WTC11 (cell line): ENCODE data around the gene GAL3ST3. TPM values are rescaled to one million over a fixed set of nuclear protein-coding genes. Genes with fewer than 3 reads are reported as not detected.

Source experiments
- ATAC-seq: fragments of 200-7000 bp; cut with Tn5 transposase; 2 replicates; pipeline ENCODE4 v1.10.0; 2021; ENCODE audit warnings: mild to moderate bottlenecking, moderate library complexity
- CTCF ChIA-PET: fragments of 300-600 bp; sonication (Branson Sonifier 250); formaldehyde crosslinking; loops from one replicate; lab custom pipeline; 2021; ENCODE audit warnings: antibody characterized with exemption; lab: Charles Lee
- POLR2A ChIA-PET: fragments of 350-600 bp; sonication (Branson Sonifier 250); formaldehyde crosslinking; loops from one replicate; lab custom pipeline; 2021; ENCODE audit warnings: antibody characterized with exemption; lab: Charles Lee
- DNase-seq: peaks from one replicate; pipeline ENCODE4 v3.0.0; 2021; ENCODE audit warnings: low spot score
- H3K27ac Mint-ChIP-seq: 2 replicates; pipeline ENCODE4 v1.8.0; 2021; ENCODE audit warnings: mixed read lengths
- H3K27me3 Mint-ChIP-seq: 2 replicates; pipeline ENCODE4 v1.8.0; 2021; ENCODE audit warnings: low read depth, mild to moderate bottlenecking, moderate library complexity, mixed read lengths
- H3K36me3 Mint-ChIP-seq: 2 replicates; pipeline ENCODE4 v1.8.0; 2021; ENCODE audit warnings: mixed read lengths
- H3K4me1 Mint-ChIP-seq: 2 replicates; pipeline ENCODE4 v1.8.0; 2022; ENCODE audit warnings: mixed read lengths
- H3K4me3 Mint-ChIP-seq: 2 replicates; pipeline ENCODE4 v1.8.0; 2021; ENCODE audit warnings: mild to moderate bottlenecking, moderate library complexity, mixed read lengths
- H3K9me3 Mint-ChIP-seq: 2 replicates; pipeline ENCODE4 v1.8.0; 2021; ENCODE audit warnings: mixed read lengths
- CBFB ChIP-seq: sonication (generic); formaldehyde crosslinking; IDR thresholded peaks from 2 replicates; pipeline ENCODE4 v1.8.1; 2022; ENCODE audit warnings: mild to moderate bottlenecking, low read depth, missing genetic modification reagents
- ELF4 ChIP-seq: sonication (generic); formaldehyde crosslinking; IDR thresholded peaks from 2 replicates; pipeline ENCODE4 v1.8.1; 2022; ENCODE audit warnings: low read depth, mild to moderate bottlenecking, moderate library complexity, missing genetic modification reagents
- ETV6 ChIP-seq: sonication (generic); formaldehyde crosslinking; IDR thresholded peaks from 2 replicates; pipeline ENCODE4 v1.8.1; 2022; ENCODE audit warnings: mild to moderate bottlenecking, missing genetic modification reagents
- FOXJ3 ChIP-seq: sonication (generic); formaldehyde crosslinking; IDR thresholded peaks from 2 replicates; pipeline ENCODE4 v1.9.0; 2021; ENCODE audit warnings: missing genetic modification reagents, mild to moderate bottlenecking, borderline replicate concordance
- FOXK1 ChIP-seq: sonication (generic); formaldehyde crosslinking; IDR thresholded peaks from 2 replicates; pipeline ENCODE4 v1.8.0; 2022; ENCODE audit warnings: mild to moderate bottlenecking, moderate library complexity, missing genetic modification reagents
- GTF2I ChIP-seq: fragments of 250-450 bp; sonication (Bioruptor Pico); conservative IDR thresholded peaks from 2 replicates; pipeline ENCODE4 v1.4.0; 2021; ENCODE audit warnings: mild to moderate bottlenecking
- HMGA2 ChIP-seq: fragments of 250-450 bp; sonication (Bioruptor Pico); IDR thresholded peaks from 2 replicates; pipeline ENCODE4 v1.4.0; 2021; ENCODE audit warnings: mild to moderate bottlenecking, moderate library complexity
- MXD4 ChIP-seq: fragments of 250-450 bp; sonication (Bioruptor Pico); IDR thresholded peaks from 2 replicates; pipeline ENCODE4 v1.8.0; 2021; ENCODE audit warnings: mild to moderate bottlenecking, moderate library complexity, borderline replicate concordance
- MYBL2 ChIP-seq: sonication (generic); formaldehyde crosslinking; IDR thresholded peaks from 2 replicates; pipeline ENCODE4 v1.8.1; 2023; ENCODE audit warnings: mild to moderate bottlenecking, moderate library complexity, missing genetic modification reagents
- NFATC4 ChIP-seq: fragments of 250-450 bp; sonication (Bioruptor Pico); IDR thresholded peaks from 2 replicates; pipeline ENCODE4 v1.9.0; 2021; ENCODE audit warnings: mild to moderate bottlenecking
- NFE2L1 ChIP-seq: sonication (generic); formaldehyde crosslinking; IDR thresholded peaks from 2 replicates; pipeline ENCODE4 v1.8.1; 2023; ENCODE audit warnings: missing genetic modification reagents
- NFYB ChIP-seq: sonication (generic); formaldehyde crosslinking; conservative IDR thresholded peaks from 2 replicates; pipeline ENCODE4 v1.8.0; 2022; ENCODE audit warnings: low read depth, missing genetic modification reagents
- NR1H2 ChIP-seq: sonication (generic); formaldehyde crosslinking; IDR thresholded peaks from 2 replicates; pipeline ENCODE4 v1.9.0; 2021; ENCODE audit warnings: mild to moderate bottlenecking, moderate library complexity, missing genetic modification reagents
- NR3C1 ChIP-seq: sonication (generic); formaldehyde crosslinking; conservative IDR thresholded peaks from 2 replicates; pipeline ENCODE4 v1.8.1; 2023; ENCODE audit warnings: low read depth, mild to moderate bottlenecking, missing genetic modification reagents
- RELA ChIP-seq: sonication (generic); formaldehyde crosslinking; IDR thresholded peaks from 2 replicates; pipeline ENCODE4 v1.8.1; 2022; ENCODE audit warnings: missing genetic modification reagents, mild to moderate bottlenecking, borderline replicate concordance
- SMAD4 ChIP-seq: sonication (generic); formaldehyde crosslinking; IDR thresholded peaks from 2 replicates; pipeline ENCODE4 v1.8.0; 2022; ENCODE audit warnings: mild to moderate bottlenecking, missing genetic modification reagents
- TCF7 ChIP-seq: sonication (generic); formaldehyde crosslinking; IDR thresholded peaks from 2 replicates; pipeline ENCODE4 v1.8.0; 2022; ENCODE audit warnings: mild to moderate bottlenecking, low read depth, missing genetic modification reagents, moderate library complexity
- TEAD4 ChIP-seq: sonication (generic); formaldehyde crosslinking; IDR thresholded peaks from 2 replicates; pipeline ENCODE4 v1.8.0; 2022; ENCODE audit warnings: mild to moderate bottlenecking, missing genetic modification reagents
- ZNF138 ChIP-seq: sonication (generic); formaldehyde crosslinking; conservative IDR thresholded peaks from 2 replicates; pipeline ENCODE4 v1.8.1; 2022; ENCODE audit warnings: mild to moderate bottlenecking, moderate library complexity, missing genetic modification reagents
- ZNF219 ChIP-seq: sonication (generic); formaldehyde crosslinking; IDR thresholded peaks from 2 replicates; pipeline ENCODE4 v1.8.0; 2023; ENCODE audit warnings: missing genetic modification reagents, mild to moderate bottlenecking, borderline replicate concordance
- ZNF317 ChIP-seq: sonication (generic); formaldehyde crosslinking; IDR thresholded peaks from 2 replicates; pipeline ENCODE4 v1.8.1; 2023; ENCODE audit warnings: low read depth, mild to moderate bottlenecking, moderate library complexity, missing genetic modification reagents, borderline replicate concordance
- total RNA-seq: library from RNA; stranded (reverse); gene quantifications from 3 replicates; pipeline ENCODE4 v1.2.3, GENCODE V29; 2021
- TF ChIP-seq, protein P1 (sequence below): fragments of 250-450 bp; sonication (Bioruptor Pico); IDR thresholded peaks from 2 replicates; pipeline ENCODE4 v1.9.0; 2021; ENCODE audit warnings: moderate library complexity, mild to moderate bottlenecking, inconsistent platforms, borderline replicate concordance
- TF ChIP-seq, protein P2 (sequence below): sonication (generic); formaldehyde crosslinking; IDR thresholded peaks from 2 replicates; pipeline ENCODE4 v1.8.0; 2022; ENCODE audit warnings: mild to moderate bottlenecking, missing genetic modification reagents
- TF ChIP-seq, protein P3 (sequence below): sonication (generic); formaldehyde crosslinking; IDR thresholded peaks from 2 replicates; pipeline ENCODE4 v1.8.0; 2023; ENCODE audit warnings: missing genetic modification reagents, mild to moderate bottlenecking, borderline replicate concordance
- TF ChIP-seq, protein P4 (sequence below): sonication (generic); formaldehyde crosslinking; conservative IDR thresholded peaks from 2 replicates; pipeline ENCODE4 v1.8.1; 2022; ENCODE audit warnings: mild to moderate bottlenecking, missing genetic modification reagents
- TF ChIP-seq, protein P5 (sequence below): sonication (generic); formaldehyde crosslinking; IDR thresholded peaks from 2 replicates; pipeline ENCODE4 v1.8.1; 2022; ENCODE audit warnings: mild to moderate bottlenecking, moderate library complexity, missing genetic modification reagents
- TF ChIP-seq, protein P6 (sequence below): sonication (generic); formaldehyde crosslinking; IDR thresholded peaks from 2 replicates; pipeline ENCODE4 v1.8.1; 2023; ENCODE audit warnings: mild to moderate bottlenecking, missing genetic modification reagents
- TF ChIP-seq, protein P7 (sequence below): sonication (generic); formaldehyde crosslinking; IDR thresholded peaks from 2 replicates; pipeline ENCODE4 v1.8.0; 2023; ENCODE audit warnings: missing genetic modification reagents
- TF ChIP-seq, protein P8 (sequence below): fragments of 250-450 bp; sonication (Bioruptor Pico); IDR thresholded peaks from 2 replicates; pipeline ENCODE4 v1.9.0; 2021; ENCODE audit warnings: mild to moderate bottlenecking

GAL3ST3 gene
- total RNA-seq, 1 experiment from 2014 or later = 21.3 TPM

DNA sequence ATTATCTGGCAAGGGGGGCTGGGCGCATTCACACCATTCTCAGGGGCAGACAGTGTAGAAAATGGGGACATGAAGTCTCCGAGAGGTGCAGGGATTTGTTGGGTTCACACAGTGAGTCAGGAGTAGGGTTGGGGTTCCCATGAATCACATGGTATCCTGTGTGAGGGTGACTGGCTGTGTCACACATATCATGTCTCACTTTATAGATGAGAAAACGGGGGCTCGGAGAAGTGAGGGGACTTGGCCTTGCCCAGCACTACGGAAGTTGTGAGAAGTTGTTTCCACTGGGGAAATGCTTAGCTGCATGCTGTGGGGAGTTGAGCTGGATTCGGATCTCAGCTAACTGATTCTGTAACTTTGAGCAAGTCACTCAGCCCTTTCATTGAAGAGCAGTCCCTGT is 4.2 kb downstream of the GAL3ST3 start:
- Mint-ChIP-seq H3K4me3 (no peak overlapping the region), H3K9me3 (no peaks in the 10 kb centered on the region)

DNA sequence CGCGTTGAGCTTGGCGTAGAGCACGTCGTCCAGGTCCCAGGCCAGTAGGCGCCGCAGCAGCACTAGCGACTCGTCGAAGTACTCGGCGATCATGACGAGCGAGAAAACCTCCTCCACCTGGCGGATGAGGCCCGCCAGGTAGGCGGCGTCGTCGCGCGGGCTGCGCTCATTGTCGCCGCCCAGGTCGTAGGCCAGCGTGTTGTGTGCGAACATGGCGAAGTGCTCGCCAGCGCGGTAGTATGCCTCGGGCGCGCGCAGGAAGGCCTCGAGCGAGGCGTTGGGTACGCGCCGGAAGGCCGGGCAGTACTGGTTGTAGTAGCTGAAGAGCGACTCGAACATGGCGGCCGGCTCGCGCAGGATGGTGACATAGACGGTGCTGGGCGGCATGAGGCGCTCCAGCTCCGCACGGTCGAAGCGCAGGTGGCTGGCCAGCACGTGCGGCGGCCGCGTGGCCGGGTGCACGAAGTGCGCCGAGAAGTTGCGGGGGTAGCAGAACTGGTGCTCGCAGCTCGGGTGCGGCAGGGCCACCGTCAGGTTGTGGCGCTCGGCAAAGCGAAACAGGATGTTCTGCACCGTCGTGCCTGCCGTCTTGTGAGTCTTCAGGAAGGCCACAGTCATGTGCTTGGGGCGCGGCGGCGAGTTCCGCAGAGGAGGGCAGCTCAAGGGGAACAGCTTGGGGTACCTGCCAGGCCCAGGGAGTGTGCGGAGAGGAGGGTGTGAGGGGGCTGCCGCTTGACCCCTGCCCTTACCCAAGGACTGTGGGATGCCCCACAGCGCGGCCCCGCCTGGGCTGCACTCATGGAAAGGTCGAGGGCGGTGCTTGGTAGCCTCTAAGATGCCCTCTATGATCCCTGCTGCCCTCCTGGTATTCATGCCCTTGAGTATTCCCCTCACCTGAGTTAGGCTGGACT is 5.7 kb downstream of the GAL3ST3 start:
- CTCF ChIA-PET = interaction anchor here (0.5 to 3.3 kb wide), 5 partner anchors 21 to 183 kb away, joined by 3 to 48 read pairs (median 3); partner anchors contain the start of gene MUS81
- ATAC-seq = no peak
- H3K9me3 Mint-ChIP-seq = no peaks in the 10 kb centered on the region
- no peak for TF ChIP-seq NFYB (CRISPR knock-in tag)
- no peak for TF ChIP-seq HMGA2 (CRISPR knock-in tag)
- TF ChIP-seq TEAD4 (CRISPR knock-in tag) = no peak
- TF ChIP-seq, protein P1, sequence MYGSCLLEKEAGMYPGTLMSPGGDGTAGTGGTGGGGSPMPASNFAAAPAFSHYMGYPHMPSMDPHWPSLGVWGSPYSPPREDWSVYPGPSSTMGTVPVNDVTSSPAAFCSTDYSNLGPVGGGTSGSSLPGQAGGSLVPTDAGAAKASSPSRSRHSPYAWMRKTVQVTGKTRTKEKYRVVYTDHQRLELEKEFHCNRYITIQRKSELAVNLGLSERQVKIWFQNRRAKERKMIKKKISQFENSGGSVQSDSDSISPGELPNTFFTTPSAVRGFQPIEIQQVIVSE (CRISPR knock-in tag) = no peak
- TF ChIP-seq RELA (CRISPR knock-in tag) = no peak
- no peak for TF ChIP-seq ZNF138
- TF ChIP-seq FOXJ3 = no peak
- TF ChIP-seq, protein P2, sequence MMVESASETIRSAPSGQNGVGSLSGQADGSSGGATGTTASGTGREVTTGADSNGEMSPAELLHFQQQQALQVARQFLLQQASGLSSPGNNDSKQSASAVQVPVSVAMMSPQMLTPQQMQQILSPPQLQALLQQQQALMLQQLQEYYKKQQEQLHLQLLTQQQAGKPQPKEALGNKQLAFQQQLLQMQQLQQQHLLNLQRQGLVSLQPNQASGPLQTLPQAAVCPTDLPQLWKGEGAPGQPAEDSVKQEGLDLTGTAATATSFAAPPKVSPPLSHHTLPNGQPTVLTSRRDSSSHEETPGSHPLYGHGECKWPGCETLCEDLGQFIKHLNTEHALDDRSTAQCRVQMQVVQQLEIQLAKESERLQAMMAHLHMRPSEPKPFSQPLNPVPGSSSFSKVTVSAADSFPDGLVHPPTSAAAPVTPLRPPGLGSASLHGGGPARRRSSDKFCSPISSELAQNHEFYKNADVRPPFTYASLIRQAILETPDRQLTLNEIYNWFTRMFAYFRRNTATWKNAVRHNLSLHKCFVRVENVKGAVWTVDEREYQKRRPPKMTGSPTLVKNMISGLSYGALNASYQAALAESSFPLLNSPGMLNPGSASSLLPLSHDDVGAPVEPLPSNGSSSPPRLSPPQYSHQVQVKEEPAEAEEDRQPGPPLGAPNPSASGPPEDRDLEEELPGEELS (CRISPR knock-in tag) = no peak
- TF ChIP-seq, protein P3, sequence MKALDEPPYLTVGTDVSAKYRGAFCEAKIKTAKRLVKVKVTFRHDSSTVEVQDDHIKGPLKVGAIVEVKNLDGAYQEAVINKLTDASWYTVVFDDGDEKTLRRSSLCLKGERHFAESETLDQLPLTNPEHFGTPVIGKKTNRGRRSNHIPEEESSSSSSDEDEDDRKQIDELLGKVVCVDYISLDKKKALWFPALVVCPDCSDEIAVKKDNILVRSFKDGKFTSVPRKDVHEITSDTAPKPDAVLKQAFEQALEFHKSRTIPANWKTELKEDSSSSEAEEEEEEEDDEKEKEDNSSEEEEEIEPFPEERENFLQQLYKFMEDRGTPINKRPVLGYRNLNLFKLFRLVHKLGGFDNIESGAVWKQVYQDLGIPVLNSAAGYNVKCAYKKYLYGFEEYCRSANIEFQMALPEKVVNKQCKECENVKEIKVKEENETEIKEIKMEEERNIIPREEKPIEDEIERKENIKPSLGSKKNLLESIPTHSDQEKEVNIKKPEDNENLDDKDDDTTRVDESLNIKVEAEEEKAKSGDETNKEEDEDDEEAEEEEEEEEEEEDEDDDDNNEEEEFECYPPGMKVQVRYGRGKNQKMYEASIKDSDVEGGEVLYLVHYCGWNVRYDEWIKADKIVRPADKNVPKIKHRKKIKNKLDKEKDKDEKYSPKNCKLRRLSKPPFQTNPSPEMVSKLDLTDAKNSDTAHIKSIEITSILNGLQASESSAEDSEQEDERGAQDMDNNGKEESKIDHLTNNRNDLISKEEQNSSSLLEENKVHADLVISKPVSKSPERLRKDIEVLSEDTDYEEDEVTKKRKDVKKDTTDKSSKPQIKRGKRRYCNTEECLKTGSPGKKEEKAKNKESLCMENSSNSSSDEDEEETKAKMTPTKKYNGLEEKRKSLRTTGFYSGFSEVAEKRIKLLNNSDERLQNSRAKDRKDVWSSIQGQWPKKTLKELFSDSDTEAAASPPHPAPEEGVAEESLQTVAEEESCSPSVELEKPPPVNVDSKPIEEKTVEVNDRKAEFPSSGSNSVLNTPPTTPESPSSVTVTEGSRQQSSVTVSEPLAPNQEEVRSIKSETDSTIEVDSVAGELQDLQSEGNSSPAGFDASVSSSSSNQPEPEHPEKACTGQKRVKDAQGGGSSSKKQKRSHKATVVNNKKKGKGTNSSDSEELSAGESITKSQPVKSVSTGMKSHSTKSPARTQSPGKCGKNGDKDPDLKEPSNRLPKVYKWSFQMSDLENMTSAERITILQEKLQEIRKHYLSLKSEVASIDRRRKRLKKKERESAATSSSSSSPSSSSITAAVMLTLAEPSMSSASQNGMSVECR (CRISPR knock-in tag) = no peak
- no peak for TF ChIP-seq ETV6 (CRISPR knock-in tag)

More for the DNA sequence above, 4.2 kb downstream of the GAL3ST3 start:
- Mint-ChIP-seq H3K36me3 (peaks cover 33% of the 10 kb centered on the region), H3K27me3 (no peaks in the 10 kb centered on the region)
- DNase-seq = no peak
- no peak for TF ChIP-seq MYBL2
- no peak for TF ChIP-seq NFATC4 (CRISPR knock-in tag)
- TF ChIP-seq, protein P4, sequence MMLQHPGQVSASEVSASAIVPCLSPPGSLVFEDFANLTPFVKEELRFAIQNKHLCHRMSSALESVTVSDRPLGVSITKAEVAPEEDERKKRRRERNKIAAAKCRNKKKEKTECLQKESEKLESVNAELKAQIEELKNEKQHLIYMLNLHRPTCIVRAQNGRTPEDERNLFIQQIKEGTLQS = no peak
- no peak for TF ChIP-seq TCF7 (CRISPR knock-in tag)
- TF ChIP-seq, protein P5, sequence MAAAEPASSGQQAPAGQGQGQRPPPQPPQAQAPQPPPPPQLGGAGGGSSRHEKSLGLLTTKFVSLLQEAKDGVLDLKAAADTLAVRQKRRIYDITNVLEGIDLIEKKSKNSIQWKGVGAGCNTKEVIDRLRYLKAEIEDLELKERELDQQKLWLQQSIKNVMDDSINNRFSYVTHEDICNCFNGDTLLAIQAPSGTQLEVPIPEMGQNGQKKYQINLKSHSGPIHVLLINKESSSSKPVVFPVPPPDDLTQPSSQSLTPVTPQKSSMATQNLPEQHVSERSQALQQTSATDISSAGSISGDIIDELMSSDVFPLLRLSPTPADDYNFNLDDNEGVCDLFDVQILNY (CRISPR knock-in tag) = no peak
- TF ChIP-seq FOXK1 (CRISPR knock-in tag) = no peak
- TF ChIP-seq CBFB (CRISPR knock-in tag) = no peak
- TF ChIP-seq SMAD4 (CRISPR knock-in tag) = no peak
- TF ChIP-seq GTF2I (CRISPR knock-in tag) = no peak
- TF ChIP-seq NR1H2 (CRISPR knock-in tag) = no peak
- TF ChIP-seq NR3C1 (CRISPR knock-in tag) = no peak
- no peak for TF ChIP-seq RELA (CRISPR knock-in tag)
- TF ChIP-seq MXD4 = no peak
- TF ChIP-seq, protein P6, sequence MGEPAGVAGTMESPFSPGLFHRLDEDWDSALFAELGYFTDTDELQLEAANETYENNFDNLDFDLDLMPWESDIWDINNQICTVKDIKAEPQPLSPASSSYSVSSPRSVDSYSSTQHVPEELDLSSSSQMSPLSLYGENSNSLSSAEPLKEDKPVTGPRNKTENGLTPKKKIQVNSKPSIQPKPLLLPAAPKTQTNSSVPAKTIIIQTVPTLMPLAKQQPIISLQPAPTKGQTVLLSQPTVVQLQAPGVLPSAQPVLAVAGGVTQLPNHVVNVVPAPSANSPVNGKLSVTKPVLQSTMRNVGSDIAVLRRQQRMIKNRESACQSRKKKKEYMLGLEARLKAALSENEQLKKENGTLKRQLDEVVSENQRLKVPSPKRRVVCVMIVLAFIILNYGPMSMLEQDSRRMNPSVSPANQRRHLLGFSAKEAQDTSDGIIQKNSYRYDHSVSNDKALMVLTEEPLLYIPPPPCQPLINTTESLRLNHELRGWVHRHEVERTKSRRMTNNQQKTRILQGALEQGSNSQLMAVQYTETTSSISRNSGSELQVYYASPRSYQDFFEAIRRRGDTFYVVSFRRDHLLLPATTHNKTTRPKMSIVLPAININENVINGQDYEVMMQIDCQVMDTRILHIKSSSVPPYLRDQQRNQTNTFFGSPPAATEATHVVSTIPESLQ = no peak
- TF ChIP-seq, protein P7, sequence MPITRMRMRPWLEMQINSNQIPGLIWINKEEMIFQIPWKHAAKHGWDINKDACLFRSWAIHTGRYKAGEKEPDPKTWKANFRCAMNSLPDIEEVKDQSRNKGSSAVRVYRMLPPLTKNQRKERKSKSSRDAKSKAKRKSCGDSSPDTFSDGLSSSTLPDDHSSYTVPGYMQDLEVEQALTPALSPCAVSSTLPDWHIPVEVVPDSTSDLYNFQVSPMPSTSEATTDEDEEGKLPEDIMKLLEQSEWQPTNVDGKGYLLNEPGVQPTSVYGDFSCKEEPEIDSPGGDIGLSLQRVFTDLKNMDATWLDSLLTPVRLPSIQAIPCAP (CRISPR knock-in tag) = no peak
- TF ChIP-seq ZNF317 = no peak
- TF ChIP-seq ZNF219 = no peak
- no peak for TF ChIP-seq ELF4 (CRISPR knock-in tag)
- TF ChIP-seq NFE2L1 = no peak
- TF ChIP-seq, protein P8, sequence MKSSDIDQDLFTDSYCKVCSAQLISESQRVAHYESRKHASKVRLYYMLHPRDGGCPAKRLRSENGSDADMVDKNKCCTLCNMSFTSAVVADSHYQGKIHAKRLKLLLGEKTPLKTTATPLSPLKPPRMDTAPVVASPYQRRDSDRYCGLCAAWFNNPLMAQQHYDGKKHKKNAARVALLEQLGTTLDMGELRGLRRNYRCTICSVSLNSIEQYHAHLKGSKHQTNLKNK (CRISPR knock-in tag) = no peak
- TF ChIP-seq, all 79 proteins: peak for 0
- no peak overlapping the region; the same call in 1 of the 2 replicates for H3K27ac Mint-ChIP-seq
- ChIA-PET POLR2A (no interaction called here), CTCF (interaction anchor here (0.5 to 3.3 kb wide), 52 partner anchors 9 to 536 kb away, joined by 3 to 48 read pairs (median 4); partner anchors contain the start of genes BANF1, CCDC85B, CFL1 and CST6)
- ATAC-seq = no peak
- H3K4me1 Mint-ChIP-seq = peaks cover 24% of the 10 kb centered on the region

More for the DNA sequence above, 5.7 kb downstream of the GAL3ST3 start:
- H3K4me1 Mint-ChIP-seq = peaks cover 17% of the 10 kb centered on the region
- no peak overlapping the region for H3K27ac Mint-ChIP-seq
- POLR2A ChIA-PET = no interaction called here
- DNase-seq = no peak
- H3K27me3 Mint-ChIP-seq = no peaks in the 10 kb centered on the region; the same call in 1 of the 2 replicates
- no peak overlapping the region for H3K4me3 Mint-ChIP-seq
- peaks cover 33% of the 10 kb centered on the region for H3K36me3 Mint-ChIP-seq
